BE2C (cell line): ENCODE results near the gene GMEB2.
"Not testable (repeated sequence)": the region's sequence is repeated elsewhere in the genome, so short reads cannot be mapped to it uniquely, and the experiment has no call there.

Source experiments
- DNase-seq: peaks from one replicate; pipeline ENCODE4 v3.0.0-alpha.2; 2020
- H3K27me3 ChIP-seq: fragments of 250-450 bp; sonication (Bioruptor Pico); 2 replicates; pipeline ENCODE4 v1.5.1; 2020; ENCODE audit warnings: mild to moderate bottlenecking
- H3K36me3 ChIP-seq: fragments of 250-450 bp; sonication (Bioruptor Pico); 2 replicates; pipeline ENCODE4 v1.5.1; 2020; ENCODE audit warnings: mild to moderate bottlenecking
- H3K4me1 ChIP-seq: fragments of 250-450 bp; sonication (Bioruptor Pico); 2 replicates; pipeline ENCODE4 v1.5.1; 2020
- H3K4me3 ChIP-seq: 2 replicates; pipeline ENCODE4 v1.5.1; 2011; ENCODE audit warnings: low read depth, low read length
- H3K9me3 ChIP-seq: fragments of 250-450 bp; sonication (Bioruptor Pico); 2 replicates; pipeline ENCODE4 v1.5.1; 2020
- CTCF ChIP-seq: IDR thresholded peaks from 2 replicates; pipeline ENCODE4 v1.5.1; 2012; ENCODE audit warnings: mild to moderate bottlenecking, low read depth, low read length

The GMEB2 gene

GRCh38 chr20:63602321-63602720 lies 24.6 kb downstream of the GMEB2 start:
- H3K9me3 ChIP-seq, result no peaks in the 10 kb centered on the region
- H3K4me1 ChIP-seq, result no peaks in the 10 kb centered on the region
- no peak for TF ChIP-seq CTCF
- no peaks in the 10 kb centered on the region for H3K27me3 ChIP-seq
- H3K36me3 ChIP-seq, result peaks cover 38% of the 10 kb centered on the region
- H3K4me3 ChIP-seq, result no peak overlapping the region
- no peak for DNase-seq

GRCh38 chr20:63601679-63602078 lies 25.2 kb downstream of the GMEB2 start:
- not testable (repeated sequence) for H3K9me3 ChIP-seq, H3K4me3 ChIP-seq, H3K4me1 ChIP-seq, H3K27me3 ChIP-seq, DNase-seq
- peaks cover 38% of the 10 kb centered on the region for H3K36me3 ChIP-seq

DNA sequence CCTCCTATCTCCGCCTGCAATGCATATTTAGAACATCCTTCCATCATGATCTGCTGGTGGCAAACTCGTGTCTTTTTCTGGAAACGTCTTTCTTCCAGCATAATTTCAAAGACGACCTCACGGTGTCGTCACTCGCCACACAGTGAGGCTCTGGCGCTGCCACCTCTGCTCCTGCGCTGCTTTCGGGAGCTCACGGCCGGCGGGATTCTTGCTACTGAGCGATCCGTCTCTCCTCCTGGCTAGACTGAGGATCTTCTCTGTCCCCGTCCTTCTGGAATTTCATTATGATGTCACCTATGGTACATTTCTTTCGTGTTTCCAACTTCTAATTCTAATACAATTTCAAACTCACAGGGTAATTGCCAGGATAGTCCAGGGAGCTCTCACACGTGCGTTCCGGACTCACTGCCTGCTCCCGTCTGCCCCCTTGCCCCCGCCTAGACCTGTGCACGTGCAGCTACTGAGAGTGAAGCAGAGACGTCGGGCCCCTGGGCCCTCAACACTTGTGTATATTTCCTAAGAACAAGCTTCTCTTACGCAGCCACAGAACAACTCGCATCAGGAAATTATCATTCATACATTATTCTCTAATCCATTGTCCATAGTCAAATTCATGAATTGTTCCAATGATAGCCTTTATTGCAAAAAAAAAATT lies 27.4 kb downstream of the GMEB2 start:
- H3K4me1 ChIP-seq, result no peaks in the 10 kb centered on the region
- peaks cover 52% of the 10 kb centered on the region for H3K36me3 ChIP-seq
- H3K4me3 ChIP-seq, result no peak overlapping the region
- TF ChIP-seq CTCF, result no peak
- no peak for DNase-seq
- no peaks in the 10 kb centered on the region for H3K9me3 ChIP-seq
- no peaks in the 10 kb centered on the region for H3K27me3 ChIP-seq

DNA sequence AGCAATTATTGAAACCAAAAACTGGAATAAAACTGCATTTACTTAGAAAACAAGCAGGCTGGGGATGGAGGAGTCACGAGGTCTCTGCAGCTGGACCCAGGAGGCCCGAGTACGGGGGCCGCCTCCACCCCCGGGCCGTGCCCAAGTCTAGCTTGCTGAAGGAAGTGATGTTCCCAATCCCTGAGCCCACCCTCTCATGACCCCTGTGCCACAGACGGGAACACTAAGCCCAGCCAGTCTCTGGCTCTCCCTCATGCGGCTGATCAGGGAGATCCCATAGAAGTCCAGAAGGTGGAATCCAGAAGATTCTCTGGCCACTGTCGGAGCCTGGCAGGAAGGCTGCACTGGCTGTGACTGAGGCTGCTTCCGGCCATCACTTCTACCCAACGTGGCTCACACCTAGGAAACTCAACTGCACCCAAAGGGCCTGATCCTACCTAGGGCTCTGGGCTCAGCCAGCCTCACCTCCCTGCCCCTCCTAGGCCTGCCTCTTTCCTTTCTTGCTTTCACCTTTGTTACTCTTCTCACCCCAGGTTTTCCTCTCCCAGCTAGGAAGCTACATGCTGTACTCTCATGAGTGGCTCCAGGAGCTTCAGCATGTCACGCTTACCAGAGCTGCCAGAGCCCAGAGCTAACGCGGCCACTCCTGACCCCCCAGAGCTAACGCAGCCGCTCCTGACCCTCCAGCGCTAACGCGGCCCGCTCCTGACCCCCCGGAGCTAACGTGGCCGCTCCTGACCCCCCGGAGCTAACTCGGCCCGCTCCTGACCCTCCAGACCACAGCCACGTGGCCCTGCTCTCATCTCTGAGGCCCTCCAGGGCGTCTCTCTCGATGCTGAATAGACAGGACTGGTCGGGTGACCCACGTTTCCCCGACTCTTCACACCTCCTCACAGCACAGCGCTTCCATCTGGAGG lies 28.2 kb downstream of the GMEB2 start:
- TF ChIP-seq CTCF, result no peak
- no peaks in the 10 kb centered on the region for H3K27me3 ChIP-seq
- H3K36me3 ChIP-seq, result peaks cover 56% of the 10 kb centered on the region
- DNase-seq, result no peak
- no peaks in the 10 kb centered on the region for H3K4me1 ChIP-seq
- H3K4me3 ChIP-seq, result no peak overlapping the region
- H3K9me3 ChIP-seq, result no peaks in the 10 kb centered on the region

DNA sequence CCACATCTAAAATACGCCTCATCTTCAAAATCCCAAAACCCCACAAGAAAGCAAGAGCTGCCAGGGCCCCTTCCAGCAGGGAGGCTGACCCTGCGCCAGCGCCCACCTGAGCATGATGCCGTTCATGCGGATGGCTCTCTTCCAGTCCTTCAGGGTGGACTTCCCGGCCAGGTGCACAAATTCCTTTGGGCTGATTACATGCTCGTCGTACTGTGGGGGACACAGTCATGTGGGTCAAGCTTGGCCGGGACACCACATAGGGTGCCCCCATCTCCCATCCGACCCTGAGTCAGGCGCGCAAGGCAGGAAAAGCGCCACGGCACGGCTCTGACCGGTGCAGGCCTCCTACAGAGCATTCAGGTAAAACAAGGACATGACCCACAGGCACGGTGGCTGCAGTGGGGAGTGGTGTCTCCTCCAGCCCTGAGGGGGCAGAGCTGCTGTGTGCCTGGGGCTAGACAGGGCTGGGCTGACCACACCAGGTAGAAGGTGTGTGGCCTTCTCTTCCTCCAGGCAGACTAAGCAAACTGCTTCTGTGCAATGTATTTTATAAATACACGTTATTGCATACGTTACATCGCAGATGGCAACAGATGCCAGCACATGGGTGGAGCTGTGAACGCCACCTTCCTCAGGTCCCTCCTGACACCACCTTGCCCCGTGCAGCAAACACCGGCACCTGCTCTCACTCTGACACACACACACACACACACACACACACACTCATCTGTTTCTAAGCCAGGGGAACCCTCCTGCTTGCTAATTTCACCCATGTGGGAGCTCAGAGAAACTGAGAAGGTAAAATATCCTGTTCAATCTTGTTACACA lies 29.0 kb downstream of the GMEB2 start:
- TF ChIP-seq CTCF, result no peak
- no peak for DNase-seq
- peaks cover 57% of the 10 kb centered on the region for H3K36me3 ChIP-seq
- H3K4me1 ChIP-seq, result no peaks in the 10 kb centered on the region
- H3K4me3 ChIP-seq, result no peak overlapping the region
- H3K9me3 ChIP-seq, result no peaks in the 10 kb centered on the region
- no peaks in the 10 kb centered on the region for H3K27me3 ChIP-seq

GRCh38 chr20:63596423-63596822 lies 30.5 kb downstream of the GMEB2 start:
- DNase-seq, result no peak
- Histone ChIP-seq H3K27me3 (no peaks in the 10 kb centered on the region), H3K4me3 (no peak overlapping the region), H3K36me3 (peaks cover 57% of the 10 kb centered on the region), H3K4me1 (no peaks in the 10 kb centered on the region), H3K9me3 (no peaks in the 10 kb centered on the region)
- no peak for TF ChIP-seq CTCF
